Ishikawa (cell line): ENCODE results near the gene SYT6.

ENCODE experiments used
- CEBPB ChIP-seq: IDR thresholded peaks from 2 replicates; pipeline ENCODE4 v1.6.1; 2012
- CREB1 ChIP-seq: IDR thresholded peaks from 2 replicates; pipeline ENCODE4 v1.6.1; 2012; ENCODE audit warnings: low read depth
- EGR1 ChIP-seq: IDR thresholded peaks from 2 replicates; pipeline ENCODE4 v1.6.1; 2012
- EP300 ChIP-seq: IDR thresholded peaks from 2 replicates; pipeline ENCODE4 v1.6.1; 2012; ENCODE audit warnings: borderline replicate concordance
- FOXM1 ChIP-seq: IDR thresholded peaks from 2 replicates; pipeline ENCODE4 v1.6.1; 2012; ENCODE audit warnings: low read depth, borderline replicate concordance
- NFIC ChIP-seq: IDR thresholded peaks from 2 replicates; pipeline ENCODE4 v1.6.1; 2012
- RAD21 ChIP-seq: IDR thresholded peaks from 2 replicates; pipeline ENCODE4 v1.6.1; 2012; ENCODE audit warnings: low read depth
- TAF1 ChIP-seq: IDR thresholded peaks from 2 replicates; pipeline ENCODE4 v1.6.1; 2012; ENCODE audit warnings: low read depth, mild to moderate bottlenecking
- TCF12 ChIP-seq: IDR thresholded peaks from 2 replicates; pipeline ENCODE4 v1.6.1; 2012; ENCODE audit warnings: low read depth
- TEAD4 ChIP-seq: IDR thresholded peaks from 2 replicates; pipeline ENCODE4 v1.6.1; 2012
- YY1 ChIP-seq: IDR thresholded peaks from 2 replicates; pipeline ENCODE4 v1.6.1; 2012; ENCODE audit warnings: low read depth
- ZBTB7A ChIP-seq: IDR thresholded peaks from 2 replicates; pipeline ENCODE4 v1.6.1; 2012; ENCODE audit warnings: low read depth
- TF ChIP-seq, protein P1 (sequence below): IDR thresholded peaks from 2 replicates; pipeline ENCODE4 v1.6.1; 2012
- TF ChIP-seq, protein P2 (sequence below): IDR thresholded peaks from 2 replicates; pipeline ENCODE4 v1.6.1; 2012
- TF ChIP-seq, protein P3 (sequence below): IDR thresholded peaks from 2 replicates; pipeline ENCODE4 v1.6.1; 2012; ENCODE audit warnings: low read depth, mild to moderate bottlenecking

The SYT6 gene

DNA sequence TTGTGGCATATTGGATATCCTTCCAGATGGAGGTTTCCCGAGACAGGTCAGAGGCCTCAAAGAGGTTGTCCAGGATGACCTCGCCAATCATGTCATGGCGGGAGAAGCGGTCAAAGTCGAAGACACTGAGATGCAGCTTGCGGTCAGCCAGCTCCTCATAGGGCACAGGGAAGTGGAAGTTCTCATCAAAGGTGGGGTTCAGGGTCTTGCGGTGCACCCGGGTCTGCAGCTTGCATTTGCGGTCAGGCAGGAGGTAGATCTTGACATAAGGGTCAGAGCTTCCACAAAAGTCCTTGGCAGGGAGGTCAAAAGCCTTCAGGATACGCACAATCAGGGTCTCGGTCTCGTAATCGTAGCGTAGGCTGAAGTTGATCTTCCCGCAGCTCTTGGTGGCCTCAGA, 16.2 kb downstream of the SYT6 start:
- TF ChIP-seq TEAD4 (no peak), CREB1 (no peak), CEBPB (no peak), YY1 (no peak), TCF12 (no peak)
- TF ChIP-seq, protein P1, sequence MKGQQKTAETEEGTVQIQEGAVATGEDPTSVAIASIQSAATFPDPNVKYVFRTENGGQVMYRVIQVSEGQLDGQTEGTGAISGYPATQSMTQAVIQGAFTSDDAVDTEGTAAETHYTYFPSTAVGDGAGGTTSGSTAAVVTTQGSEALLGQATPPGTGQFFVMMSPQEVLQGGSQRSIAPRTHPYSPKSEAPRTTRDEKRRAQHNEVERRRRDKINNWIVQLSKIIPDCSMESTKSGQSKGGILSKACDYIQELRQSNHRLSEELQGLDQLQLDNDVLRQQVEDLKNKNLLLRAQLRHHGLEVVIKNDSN = no peak

DNA sequence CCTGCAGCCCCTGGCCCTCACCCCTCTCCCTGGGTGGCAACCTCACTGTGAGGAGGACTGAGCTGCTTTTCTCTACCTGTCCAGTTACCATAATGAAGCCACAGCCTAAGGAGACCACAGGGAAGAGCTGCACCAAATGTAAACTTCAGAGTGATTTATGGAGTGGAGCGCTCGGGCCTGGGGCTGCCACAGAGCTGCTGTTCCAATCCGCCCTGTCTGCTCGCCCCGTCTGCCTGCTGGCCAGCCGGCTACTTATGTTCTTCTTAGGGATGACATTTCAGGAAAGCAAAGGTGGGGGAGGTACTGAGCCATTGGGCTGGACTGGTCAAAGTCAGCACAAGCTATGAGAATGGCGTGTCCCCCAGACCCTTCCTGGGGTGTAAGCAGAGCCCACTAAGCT, 17.9 kb downstream of the SYT6 start:
- TF ChIP-seq, protein P2, sequence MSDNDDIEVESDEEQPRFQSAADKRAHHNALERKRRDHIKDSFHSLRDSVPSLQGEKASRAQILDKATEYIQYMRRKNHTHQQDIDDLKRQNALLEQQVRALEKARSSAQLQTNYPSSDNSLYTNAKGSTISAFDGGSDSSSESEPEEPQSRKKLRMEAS = no peak
- no peak for TF ChIP-seq EGR1
- no peak for TF ChIP-seq CEBPB
- no peak for TF ChIP-seq TCF12
- TF ChIP-seq, protein P1 = no peak
- TF ChIP-seq, protein P3, sequence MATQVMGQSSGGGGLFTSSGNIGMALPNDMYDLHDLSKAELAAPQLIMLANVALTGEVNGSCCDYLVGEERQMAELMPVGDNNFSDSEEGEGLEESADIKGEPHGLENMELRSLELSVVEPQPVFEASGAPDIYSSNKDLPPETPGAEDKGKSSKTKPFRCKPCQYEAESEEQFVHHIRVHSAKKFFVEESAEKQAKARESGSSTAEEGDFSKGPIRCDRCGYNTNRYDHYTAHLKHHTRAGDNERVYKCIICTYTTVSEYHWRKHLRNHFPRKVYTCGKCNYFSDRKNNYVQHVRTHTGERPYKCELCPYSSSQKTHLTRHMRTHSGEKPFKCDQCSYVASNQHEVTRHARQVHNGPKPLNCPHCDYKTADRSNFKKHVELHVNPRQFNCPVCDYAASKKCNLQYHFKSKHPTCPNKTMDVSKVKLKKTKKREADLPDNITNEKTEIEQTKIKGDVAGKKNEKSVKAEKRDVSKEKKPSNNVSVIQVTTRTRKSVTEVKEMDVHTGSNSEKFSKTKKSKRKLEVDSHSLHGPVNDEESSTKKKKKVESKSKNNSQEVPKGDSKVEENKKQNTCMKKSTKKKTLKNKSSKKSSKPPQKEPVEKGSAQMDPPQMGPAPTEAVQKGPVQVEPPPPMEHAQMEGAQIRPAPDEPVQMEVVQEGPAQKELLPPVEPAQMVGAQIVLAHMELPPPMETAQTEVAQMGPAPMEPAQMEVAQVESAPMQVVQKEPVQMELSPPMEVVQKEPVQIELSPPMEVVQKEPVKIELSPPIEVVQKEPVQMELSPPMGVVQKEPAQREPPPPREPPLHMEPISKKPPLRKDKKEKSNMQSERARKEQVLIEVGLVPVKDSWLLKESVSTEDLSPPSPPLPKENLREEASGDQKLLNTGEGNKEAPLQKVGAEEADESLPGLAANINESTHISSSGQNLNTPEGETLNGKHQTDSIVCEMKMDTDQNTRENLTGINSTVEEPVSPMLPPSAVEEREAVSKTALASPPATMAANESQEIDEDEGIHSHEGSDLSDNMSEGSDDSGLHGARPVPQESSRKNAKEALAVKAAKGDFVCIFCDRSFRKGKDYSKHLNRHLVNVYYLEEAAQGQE = no peak
- TF ChIP-seq EP300 = no peak
- TF ChIP-seq TEAD4 = no peak
- no peak for TF ChIP-seq YY1
- TF ChIP-seq FOXM1 = no peak
- no peak for TF ChIP-seq NFIC
- no peak for TF ChIP-seq RAD21
- no peak for TF ChIP-seq ZBTB7A
- no peak for TF ChIP-seq CREB1
- TF ChIP-seq TAF1 = no peak

DNA sequence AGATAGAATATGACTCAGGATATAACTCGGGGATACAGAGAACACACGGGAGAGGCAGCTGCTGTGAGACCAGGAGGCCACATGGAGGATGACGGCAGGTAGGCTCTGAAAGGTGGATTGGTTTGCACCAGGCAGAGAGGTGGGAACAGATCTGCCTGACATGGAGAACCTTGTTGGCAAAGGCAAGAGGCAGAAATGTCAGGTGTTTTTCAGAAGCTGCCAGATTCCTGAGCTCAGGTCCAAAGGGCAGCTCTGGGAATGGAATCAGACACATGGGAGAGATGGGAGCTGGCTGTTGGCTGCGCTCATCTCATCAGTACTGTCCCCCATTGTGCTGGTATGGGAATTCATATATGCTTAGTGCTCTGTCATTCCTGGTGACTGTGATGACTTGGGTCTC, 19.2 kb downstream of the SYT6 start:
- no peak for TF ChIP-seq TEAD4
- TF ChIP-seq, protein P2 = no peak
- TF ChIP-seq CREB1 = no peak
- TF ChIP-seq, protein P1 = no peak
- TF ChIP-seq TAF1 = no peak
- no peak for TF ChIP-seq RAD21
- no peak for TF ChIP-seq CEBPB
- TF ChIP-seq FOXM1 = no peak
- TF ChIP-seq YY1 = no peak
- TF ChIP-seq NFIC = no peak
- TF ChIP-seq, protein P3 = no peak
- TF ChIP-seq EP300 = no peak
- no peak for TF ChIP-seq EGR1
- TF ChIP-seq TCF12 = no peak
- no peak for TF ChIP-seq ZBTB7A

DNA sequence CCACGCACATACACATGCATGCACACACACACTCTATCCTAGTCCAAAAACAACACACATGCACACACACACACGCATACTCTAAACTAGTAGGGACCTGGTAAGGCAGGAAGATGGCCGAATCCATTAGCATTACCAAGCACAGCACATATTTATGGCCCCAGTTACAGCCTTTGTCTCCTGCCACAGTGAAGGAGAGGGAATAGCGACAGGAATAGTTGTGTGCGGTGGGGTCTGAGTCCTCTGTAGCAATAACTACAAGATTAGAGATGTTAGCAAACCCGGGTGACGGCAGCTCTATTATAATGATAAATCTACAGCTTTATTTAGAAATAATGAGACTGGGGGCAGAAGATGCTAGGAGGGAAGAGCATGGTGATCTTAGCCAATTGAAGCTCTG, 20.5 kb downstream of the SYT6 start:
- TF ChIP-seq EGR1 = no peak
- no peak for TF ChIP-seq EP300
- no peak for TF ChIP-seq TEAD4
- no peak for TF ChIP-seq FOXM1
- TF ChIP-seq CEBPB = no peak
- TF ChIP-seq, protein P1 = no peak
- no peak for TF ChIP-seq TCF12
- no peak for TF ChIP-seq RAD21
- TF ChIP-seq TAF1 = no peak
- TF ChIP-seq, protein P2 = no peak
- TF ChIP-seq YY1 = no peak
- TF ChIP-seq NFIC = no peak
- no peak for TF ChIP-seq ZBTB7A
- TF ChIP-seq CREB1 = no peak
- TF ChIP-seq, protein P3 = no peak
